HG03039 (cell line): Measurements from ENCODE around the gene ARF3.

Source experiments
- ATAC-seq: cut with Tn5 transposase; IDR thresholded peaks from one replicate; pipeline ENCODE4 v1.9.1; 2021; ENCODE audit warnings: mild to moderate bottlenecking, moderate library complexity; ENCODE audit not compliant: unreplicated experiment

ARF3 gene

GRCh38 chr12:48957141-48958048, at the start of gene ARF3:
ARF3 (minus strand) TSS chr12:48957487; CDS start chr12:48941095, 16,392 bp downstream.
- ATAC-seq = peak; percentile 91

DNA sequence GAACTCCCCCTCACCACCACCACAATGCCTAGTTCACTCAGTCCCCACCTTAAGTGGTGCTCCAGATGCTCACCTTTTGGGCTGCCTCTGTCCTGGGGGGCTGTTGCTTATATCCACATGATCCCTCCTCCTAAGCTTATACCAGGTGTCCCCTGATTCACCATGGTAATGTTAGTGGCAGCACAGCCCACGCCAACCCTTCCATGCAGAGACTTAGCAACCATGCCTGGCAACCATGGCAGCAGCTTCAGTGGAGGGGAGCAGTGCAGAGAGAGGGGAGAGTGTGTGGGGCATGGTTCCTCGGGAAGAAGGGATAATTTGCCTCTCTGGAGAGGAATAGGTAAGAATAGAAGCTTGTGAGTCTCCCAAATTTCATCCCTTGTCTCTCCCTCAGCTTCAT, 43.1 kb upstream of the ARF3 start:
- ATAC-seq = no peak

- no peak for ATAC-seq
Measured at GRCh38 chr12:48999371-49000131, 42.3 kb upstream of the ARF3 start, which contains the start of gene DDN. DDN (minus strand) TSS chr12:48999375; CDS start chr12:48999287, 88 bp downstream.

- no peak for ATAC-seq
Measured at GRCh38 chr12:48998497-48999353, 41.4 kb upstream of the ARF3 start.

DNA sequence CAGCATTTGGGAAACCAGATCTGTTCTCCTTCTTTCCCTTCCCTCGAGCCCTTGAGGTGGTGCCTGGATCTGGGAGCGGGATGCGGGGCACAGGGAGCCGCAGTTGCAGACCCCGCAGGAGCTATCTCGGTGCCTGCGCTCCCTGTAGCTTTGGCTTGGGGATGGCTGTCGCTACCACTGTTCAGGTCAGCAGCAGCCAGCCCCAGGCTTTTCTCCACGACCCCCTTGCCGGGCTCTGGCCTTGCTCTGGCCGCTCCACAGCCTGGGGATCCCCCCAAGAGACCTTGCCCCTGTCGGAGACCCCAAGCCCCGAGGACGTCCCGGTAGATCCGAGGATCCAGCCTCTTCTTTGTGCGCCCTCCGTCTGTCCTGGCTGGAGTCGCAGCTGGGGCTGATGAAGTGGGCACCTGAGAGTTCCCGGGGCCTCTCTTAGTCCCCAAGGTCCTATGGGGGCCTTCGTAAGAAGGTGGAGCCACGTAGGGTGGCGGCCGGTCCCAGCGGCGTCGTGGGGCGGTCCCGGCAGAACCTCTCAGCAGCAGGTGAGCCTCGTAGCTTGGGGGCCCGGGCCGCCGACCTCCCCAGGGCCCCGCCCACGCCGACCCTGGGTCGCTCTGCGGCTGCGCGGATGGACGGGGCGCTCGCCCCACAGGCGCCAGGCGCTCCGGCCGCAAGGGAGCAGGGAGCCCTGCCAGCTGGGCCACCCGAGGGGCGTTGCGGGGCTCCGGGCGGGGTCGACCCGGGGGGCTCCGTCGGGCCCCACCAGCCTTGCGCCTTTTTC, 40.6 kb upstream of the ARF3 start:
- no peak for ATAC-seq

- ATAC-seq = no peak
Measured at GRCh38 chr12:48996794-48997718, 39.8 kb upstream of the ARF3 start.

- no peak for ATAC-seq
Measured at GRCh38 chr12:48995086-48995879, 38.0 kb upstream of the ARF3 start.

DNA sequence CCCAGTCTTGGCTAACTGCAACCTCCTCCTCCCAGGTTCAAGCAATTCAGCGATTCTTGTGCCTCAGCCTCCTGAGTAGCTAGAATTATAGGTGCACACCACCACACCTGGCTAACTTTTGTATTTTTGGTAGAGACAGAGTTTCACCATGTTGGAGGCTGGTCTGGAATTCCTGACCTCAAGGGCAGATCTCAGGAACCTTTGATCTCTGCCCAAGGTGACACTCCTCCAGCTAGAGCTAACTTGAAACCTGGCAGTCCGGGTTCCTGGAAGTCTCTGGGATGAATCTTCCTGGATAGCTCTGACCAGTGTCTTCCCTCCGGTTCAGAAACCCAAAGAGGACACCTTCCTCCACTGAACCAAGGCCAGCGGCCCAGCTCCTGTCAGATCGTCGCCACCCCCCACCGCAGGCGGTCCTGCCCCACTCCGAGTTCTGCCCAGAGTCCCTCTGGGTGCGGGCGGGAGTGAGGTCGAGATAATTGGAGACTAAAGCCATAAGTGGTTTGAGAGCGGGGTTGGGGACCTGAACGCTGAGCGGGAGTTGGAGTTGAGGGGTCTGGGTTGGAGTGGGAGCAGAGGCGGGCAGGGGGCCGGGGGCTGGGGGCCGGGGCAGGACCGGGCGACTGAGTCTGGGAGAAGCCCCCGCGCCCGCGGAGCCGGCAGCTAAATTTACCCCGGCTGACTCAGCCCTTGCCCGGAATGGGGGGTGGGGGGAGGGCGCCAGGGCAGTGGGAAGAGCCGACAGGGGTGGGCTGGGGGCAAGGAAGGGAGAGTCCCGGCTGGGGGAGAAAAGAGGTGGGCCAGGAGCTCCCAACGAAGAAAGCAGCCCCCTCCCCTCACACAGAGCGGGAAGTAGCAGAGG, 37.2 kb upstream of the ARF3 start:
- ATAC-seq = no peak

DNA sequence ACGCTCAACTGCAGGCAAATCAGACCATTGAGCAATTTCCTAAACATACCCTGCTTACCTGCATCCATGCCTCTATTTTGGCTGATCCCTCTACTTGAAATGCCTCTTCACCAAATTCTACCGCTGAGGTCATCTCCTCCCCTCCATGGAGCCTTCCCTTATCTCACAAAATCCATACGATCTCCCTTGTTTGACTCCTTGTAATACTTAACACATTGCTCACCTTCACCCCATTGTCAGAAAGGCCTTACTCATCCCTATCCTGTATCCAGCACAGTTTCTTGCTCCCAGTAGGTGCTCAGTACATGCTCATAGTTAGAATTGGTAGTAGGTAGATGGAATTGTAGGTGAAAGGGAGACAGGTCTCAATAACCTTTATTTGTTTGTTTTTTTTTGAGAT, 36.5 kb upstream of the ARF3 start:
- ATAC-seq = no peak

DNA sequence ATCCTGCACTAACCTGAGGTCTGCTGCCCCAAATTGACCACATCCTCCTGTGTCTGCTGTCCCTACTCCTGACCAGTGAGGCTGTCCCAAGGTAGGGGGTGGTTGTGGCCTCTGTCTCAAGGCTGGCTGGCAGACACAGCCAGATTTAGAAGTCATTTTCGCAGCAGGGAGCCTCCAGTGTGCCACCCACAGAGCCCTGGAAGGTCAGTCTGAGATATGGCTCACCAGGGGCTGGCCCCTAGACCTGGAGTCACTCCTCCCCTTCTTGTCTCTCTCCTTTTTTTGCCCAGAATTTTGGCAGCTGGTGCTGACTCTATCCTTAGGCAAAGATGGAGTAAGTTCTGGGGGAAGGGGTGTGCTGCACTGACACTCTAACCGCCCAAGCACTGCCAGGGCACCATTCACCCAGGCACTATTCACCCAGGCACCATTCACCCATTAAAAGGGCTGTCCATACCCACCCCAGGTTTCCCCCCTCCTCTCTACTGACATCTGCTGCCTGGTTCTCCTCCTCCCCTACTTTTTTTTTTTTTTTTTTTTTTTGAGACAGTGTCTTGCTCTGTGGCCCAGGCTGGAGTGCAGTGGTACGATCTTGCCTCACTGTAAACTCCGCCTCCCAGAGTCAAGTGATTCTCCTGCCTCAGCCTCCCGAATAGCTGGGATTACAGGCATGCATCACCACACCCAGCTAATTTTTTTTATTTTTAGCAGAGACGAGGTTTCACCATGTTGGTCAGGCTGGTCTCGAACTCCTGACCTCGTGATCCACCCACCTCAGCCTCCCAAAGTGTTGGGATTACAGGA, 34.2 kb upstream of the ARF3 start:
- no peak for ATAC-seq

GRCh38 chr12:48990552-48990951, 33.3 kb upstream of the ARF3 start:
- no peak for ATAC-seq

DNA sequence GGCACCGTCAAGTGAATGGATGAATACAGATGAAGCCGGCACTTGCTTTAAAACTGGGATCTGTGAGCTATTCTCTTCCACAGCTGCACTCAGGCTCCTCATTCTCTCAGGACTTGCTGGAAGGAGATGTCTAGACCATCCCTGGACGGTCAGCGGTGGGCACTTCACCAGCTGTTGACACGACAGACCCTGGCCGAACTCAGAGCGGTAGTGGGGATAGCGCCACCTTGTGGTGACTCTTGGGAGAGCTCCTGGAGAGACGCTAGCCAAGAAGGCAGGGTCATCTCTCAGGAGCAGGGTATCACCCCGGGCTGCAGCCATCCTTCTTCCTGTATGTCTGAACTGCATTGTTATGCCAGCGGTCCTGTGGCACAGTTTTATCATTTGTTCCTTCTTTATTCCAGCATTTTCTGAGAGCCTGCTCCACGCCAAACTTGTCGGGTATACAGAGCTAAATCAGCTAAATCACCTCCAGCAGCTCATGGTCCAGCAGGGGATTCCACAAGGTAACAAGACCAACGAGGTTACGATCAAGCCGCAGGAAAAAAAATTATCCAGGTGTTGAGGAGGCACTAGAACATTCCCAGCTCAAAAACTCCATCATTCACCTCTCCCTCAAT, 30.9 kb upstream of the ARF3 start:
- ATAC-seq = no peak

GRCh38 chr12:48986720-48987291, 29.5 kb upstream of the ARF3 start:
- ATAC-seq = no peak

DNA sequence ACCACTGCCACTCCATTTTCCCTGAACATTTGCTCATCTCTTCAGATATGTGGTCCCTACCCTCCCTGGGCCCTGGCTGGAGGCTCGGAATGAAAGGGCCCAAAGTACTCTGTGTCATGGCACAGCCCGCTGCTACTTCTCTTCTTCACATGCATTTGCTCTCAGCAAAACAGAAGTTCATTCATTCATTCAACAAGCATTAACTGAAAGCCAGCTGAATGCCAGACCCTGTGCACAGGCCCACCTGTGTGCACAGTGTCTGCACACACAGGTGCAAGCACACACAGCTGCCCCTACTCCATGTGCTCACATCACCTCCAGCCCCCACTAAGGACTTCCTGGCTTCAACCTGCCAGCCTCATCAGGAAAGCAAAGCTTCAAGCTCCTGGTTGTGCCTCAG, 28.6 kb upstream of the ARF3 start:
- no peak for ATAC-seq

- ATAC-seq = no peak
Measured at GRCh38 chr12:48985475-48985897, 28.2 kb upstream of the ARF3 start.
